GM23248 (cell line): ENCODE results near the gene SCGB1A1. TPM values are rescaled to one million over a fixed set of nuclear protein-coding genes. Genes with fewer than 3 reads are reported as not detected.
A peak's percentile ranks its signal among the peaks of the same experiment; 100 is the strongest.

Experiments
- DNase-seq: peaks from one replicate; pipeline ENCODE4 v3.0.0-alpha.2; 2015
- H2AFZ ChIP-seq: fragments of 200-600 bp; sonication (generic); 2 replicates; pipeline ENCODE4 v1.6.1; 2016; ENCODE audit warnings: antibody characterized with exemption
- H3F3A ChIP-seq: fragments of 200-600 bp; sonication (generic); 2 replicates; pipeline ENCODE4 v1.6.1; 2016; ENCODE audit warnings: mild to moderate bottlenecking, antibody characterized with exemption, mixed run types; ENCODE audit not compliant: insufficient read depth
- H3K27ac ChIP-seq: fragments of 200-600 bp; sonication (generic); 2 replicates; pipeline ENCODE4 v1.5.1; 2016; ENCODE audit warnings: mild to moderate bottlenecking
- H3K27me3 ChIP-seq: fragments of 200-600 bp; sonication (generic); replicated peaks from 2 replicates; pipeline ENCODE4 v1.6.1; 2016; ENCODE audit warnings: mild to moderate bottlenecking; ENCODE audit not compliant: insufficient read depth
- H3K36me3 ChIP-seq: fragments of 200-600 bp; sonication (generic); 2 replicates; pipeline ENCODE4 v1.6.1; 2016; ENCODE audit warnings: low read depth, mild to moderate bottlenecking
- H3K4me1 ChIP-seq: fragments of 200-600 bp; sonication (generic); 2 replicates; pipeline ENCODE4 v1.6.1; 2016; ENCODE audit warnings: mild to moderate bottlenecking; ENCODE audit not compliant: insufficient read depth
- H3K4me2 ChIP-seq: fragments of 200-600 bp; sonication (generic); one replicate; pipeline ENCODE4 v1.6.1; 2016; ENCODE audit warnings: mild to moderate bottlenecking; ENCODE audit not compliant: unreplicated experiment
- H3K4me3 ChIP-seq: fragments of 200-600 bp; sonication (generic); 2 replicates; pipeline ENCODE4 v1.5.1; 2016; ENCODE audit warnings: mild to moderate bottlenecking
- H3K79me2 ChIP-seq: fragments of 200-600 bp; sonication (generic); 2 replicates; pipeline ENCODE4 v1.6.1; 2016; ENCODE audit warnings: mild to moderate bottlenecking; ENCODE audit not compliant: insufficient read depth
- H3K9ac ChIP-seq: fragments of 200-600 bp; sonication (generic); 2 replicates; pipeline ENCODE4 v1.6.1; 2016; ENCODE audit warnings: mild to moderate bottlenecking
- H3K9me2 ChIP-seq: fragments of 200-600 bp; sonication (generic); 2 replicates; pipeline ENCODE4 v1.6.1; 2016; ENCODE audit warnings: mixed run types, mild to moderate bottlenecking, moderate library complexity; ENCODE audit not compliant: insufficient read depth
- H3K9me3 ChIP-seq: fragments of 200-600 bp; sonication (generic); one replicate; pipeline ENCODE4 v1.6.1; 2017; ENCODE audit warnings: low read depth
- H4K20me1 ChIP-seq: fragments of 200-600 bp; sonication (generic); 2 replicates; pipeline ENCODE4 v1.6.0; 2016; ENCODE audit not compliant: insufficient read depth
- EZH2 ChIP-seq: fragments of 200-600 bp; sonication (generic); IDR thresholded peaks from 2 replicates; pipeline ENCODE4 v1.6.1; 2018; ENCODE audit warnings: antibody characterized with exemption, mild to moderate bottlenecking; ENCODE audit not compliant: insufficient read depth, poor library complexity, severe bottlenecking
- EZH2phosphoT487 ChIP-seq: fragments of 200-600 bp; sonication (generic); IDR thresholded peaks from 2 replicates; pipeline ENCODE4 v1.6.1; 2018; ENCODE audit warnings: antibody characterized with exemption, moderate library complexity, mild to moderate bottlenecking, low read depth; ENCODE audit not compliant: insufficient read depth
- WGBS, 2 experiments: methylation state at CpG; one replicate each; pipeline ENCODE4 v1.1.6; 2015 to 2017; ENCODE audit warnings: low lambda C conversion rate in 2 of 2, low coverage in 1 of 2; ENCODE audit errors: missing lambda C conversion rate in 2 of 2; 5-methylcytosine and 5-hydroxymethylcytosine counted together
- in situ Hi-C: fragments of 300-500 bp; cut with MboI; formaldehyde crosslinking; loops from 2 replicates; pipeline ENCODE4 v1.15.0; 2020
- polyA plus RNA-seq: library from polyadenylated mRNA; unstranded; fragments of >200 nt; fragmentation: Nextera tagmentation; extraction: Ambion mirVana; gene quantifications from 2 replicates; pipeline ENCODE4 v1.2.1, GENCODE V29; 2016
- total RNA-seq: library from RNA; depleted of rRNA; stranded (reverse); fragments of >200 nt; shearing (Covaris generic); gene quantifications from 2 replicates; pipeline ENCODE4 v1.2.3, GENCODE V29; 2014

SCGB1A1 gene
- total and polyA plus RNA-seq, 2 experiments from 2014 or later, result not detected

- 86 to 95% methylated on average over 1 of the region's 1 CpG for WGBS, 2 experiments
- Histone ChIP-seq H3K27ac (no peak overlapping the region), H3K79me2 (no peaks in the 10 kb centered on the region), H3K4me3 (no peak overlapping the region), H3K9me2 (no peaks in the 10 kb centered on the region), H3K9me3 (no peaks in the 10 kb centered on the region), H4K20me1 (no peaks in the 10 kb centered on the region), H3K36me3 (no peaks in the 10 kb centered on the region), H2AFZ (no peak overlapping the region), H3K27me3 (no peaks in the 10 kb centered on the region), H3K4me1 (peaks cover 21% of the 10 kb centered on the region), H3F3A (peaks cover 4% of the 10 kb centered on the region; the same call in 1 of the 2 replicates), H3K9ac (no peak overlapping the region), H3K4me2 (no peak overlapping the region)
- in situ Hi-C loops, result no loop called here
- DNase-seq, result peak; percentile 63
- no peak for TF ChIP-seq EZH2
- no peak for TF ChIP-seq EZH2phosphoT487
Measured at GRCh38 chr11:62459080-62459479, 40.2 kb downstream of the SCGB1A1 start.

- H4K20me1 ChIP-seq, result no peaks in the 10 kb centered on the region
- peak overlapping the region; percentile 67 for H2AFZ ChIP-seq
- no peak for TF ChIP-seq EZH2
- H3K36me3 ChIP-seq, result no peaks in the 10 kb centered on the region
- in situ Hi-C loops, result no loop called here
- peaks cover 21% of the 10 kb centered on the region for H3K4me1 ChIP-seq
- H3F3A ChIP-seq, result peaks cover 4% of the 10 kb centered on the region; the same call in 1 of the 2 replicates
- H3K4me2 ChIP-seq, result peak overlapping the region; percentile 18
- H3K27me3 ChIP-seq, result no peaks in the 10 kb centered on the region
- no peaks in the 10 kb centered on the region for H3K9me2 ChIP-seq
- H3K9me3 ChIP-seq, result no peaks in the 10 kb centered on the region
- peak overlapping the region; percentile 27 for H3K4me3 ChIP-seq
- no peaks in the 10 kb centered on the region for H3K79me2 ChIP-seq
- H3K9ac ChIP-seq, result peak overlapping the region; percentile 11; the same call in 1 of the 2 replicates
- no peak overlapping the region for H3K27ac ChIP-seq
- DNase-seq, result peak; percentile 73
- 33 to 38% methylated on average over 13 to 15 of the region's 15 CpGs for WGBS, 2 experiments
Measured at GRCh38 chr11:62461740-62462507, 43.1 kb downstream of the SCGB1A1 start.

DNA sequence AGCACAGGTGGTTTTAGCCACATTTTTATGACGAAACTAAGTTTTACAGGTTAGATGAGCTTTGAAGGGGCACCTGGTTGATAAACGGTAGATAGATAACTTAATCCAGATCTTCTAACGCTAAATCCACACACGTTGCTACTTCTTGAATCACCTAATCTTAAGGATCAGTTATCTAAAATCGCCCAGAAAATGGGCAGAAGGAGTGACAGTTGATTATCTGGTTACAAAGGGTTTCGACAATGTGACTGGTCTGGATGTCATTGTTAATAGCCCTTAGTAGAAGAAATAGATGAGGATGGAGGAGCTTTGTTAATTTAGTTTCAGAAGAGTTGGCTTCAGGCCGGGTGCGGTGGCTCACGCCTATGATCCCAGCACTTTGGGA lies 43.7 kb downstream of the SCGB1A1 start:
- peak overlapping the region; percentile 18 for H3K4me2 ChIP-seq

GRCh38 chr11:62463121-62463542 lies 44.3 kb downstream of the SCGB1A1 start:
- H3K4me3 ChIP-seq, result no peak overlapping the region
- H4K20me1 ChIP-seq, result no peaks in the 10 kb centered on the region
- no peaks in the 10 kb centered on the region for H3K9me2 ChIP-seq
- H3K79me2 ChIP-seq, result no peaks in the 10 kb centered on the region
- no peaks in the 10 kb centered on the region for H3K27me3 ChIP-seq
- H3K9ac ChIP-seq, result no peak overlapping the region
- no peaks in the 10 kb centered on the region for H3K9me3 ChIP-seq
- 16 to 21% methylated on average over 5 to 6 of the region's 6 CpGs for WGBS, 2 experiments
- H3K4me1 ChIP-seq, result peaks cover 21% of the 10 kb centered on the region
- H3K27ac ChIP-seq, result no peak overlapping the region
- H3F3A ChIP-seq, result peaks cover 4% of the 10 kb centered on the region; the same call in 1 of the 2 replicates
- peak overlapping the region; percentile 67 for H2AFZ ChIP-seq
- peak overlapping the region; percentile 18 for H3K4me2 ChIP-seq
- no peak for TF ChIP-seq EZH2phosphoT487
- no peak for TF ChIP-seq EZH2
- H3K36me3 ChIP-seq, result no peaks in the 10 kb centered on the region
- in situ Hi-C loops, result no loop called here
- DNase-seq, result peak; percentile 51

More for the DNA sequence above, 43.7 kb downstream of the SCGB1A1 start:
- Histone ChIP-seq H3K4me3 (no peak overlapping the region), H3F3A (peaks cover 4% of the 10 kb centered on the region; the same call in 1 of the 2 replicates), H3K9ac (peak overlapping the region; percentile 11; the same call in 1 of the 2 replicates), H3K27me3 (no peaks in the 10 kb centered on the region), H3K9me3 (no peaks in the 10 kb centered on the region), H3K36me3 (no peaks in the 10 kb centered on the region), H2AFZ (peak overlapping the region; percentile 67), H3K4me1 (peaks cover 21% of the 10 kb centered on the region), H3K27ac (no peak overlapping the region), H4K20me1 (no peaks in the 10 kb centered on the region), H3K9me2 (no peaks in the 10 kb centered on the region), H3K79me2 (no peaks in the 10 kb centered on the region)
- DNase-seq, result no peak
- TF ChIP-seq EZH2phosphoT487, result no peak
- in situ Hi-C loops, result no loop called here
- WGBS, 2 experiments, result 27 to 33% methylated on average over 9 of the region's 9 CpGs
